ENCODE measurements around the gene NTHL1. TPM values are rescaled to one million over a fixed set of nuclear protein-coding genes. Genes with fewer than 3 reads are reported as not detected.

NTHL1 gene
- total and polyA plus RNA-seq, 2 of the 13 experiments (the other 11 are each of a cell fraction or from before 2014, with no cell fraction given), result 47.5 to 64.9 TPM

DNA sequence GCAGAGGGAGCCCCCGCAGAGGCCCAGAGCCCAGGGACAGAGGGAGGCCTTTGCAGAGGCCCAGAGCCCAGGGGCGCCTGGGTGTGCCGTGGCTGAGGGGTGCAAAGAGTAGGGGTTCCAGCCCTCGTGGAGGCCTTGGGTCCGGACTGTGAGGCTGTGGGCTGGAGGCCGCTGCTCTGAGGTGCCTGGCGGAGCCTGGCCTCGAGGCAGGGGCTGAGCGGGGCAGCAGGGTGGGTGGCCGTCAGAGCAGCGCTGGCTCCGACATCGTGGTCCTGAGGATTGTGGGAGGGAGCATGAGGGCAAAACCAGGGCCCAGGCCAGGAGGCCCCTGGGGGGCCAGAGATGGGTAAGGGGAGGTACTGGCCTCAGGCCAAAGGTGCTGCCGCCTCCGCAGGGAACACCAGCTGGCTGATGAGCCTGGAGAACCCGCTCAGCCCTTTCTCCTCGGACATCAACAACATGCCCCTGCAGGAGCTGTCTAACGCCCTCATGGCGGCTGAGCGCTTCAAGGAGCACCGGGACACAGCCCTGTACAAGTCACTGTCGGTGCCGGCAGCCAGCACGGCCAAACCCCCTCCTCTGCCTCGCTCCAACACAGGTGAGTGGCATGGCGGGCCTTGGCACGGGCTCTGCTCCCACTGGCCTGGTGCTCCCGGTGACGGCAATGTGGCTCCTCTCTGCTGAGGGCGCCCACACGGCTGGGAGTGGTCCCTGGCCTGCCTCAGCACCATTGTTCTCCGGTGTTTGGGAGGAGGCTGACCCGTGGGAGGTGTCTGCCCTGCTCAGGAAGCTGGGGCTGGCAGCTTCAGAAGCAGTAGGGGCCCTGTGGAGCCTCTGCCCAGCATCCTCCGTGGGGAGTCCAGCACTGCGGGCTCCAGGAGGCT, 33.8 kb upstream of the NTHL1 start:
- ATAC-seq (no peak), FAIRE-seq (no peak), DNase-seq (ENCODE audit: low spot score) (no peak)
- no TSS peak for BruUV-seq (replicated peaks)
- Histone ChIP-seq H3K79me2 (ENCODE audit: insufficient read depth, low read length) (no peaks in the 10 kb centered on the region), H2AFZ (ENCODE audit: low read length) (no peak overlapping the region), H3K4me3 (replicated peaks in 1 of 3; ENCODE audit: insufficient read depth in 1 of 3, low read depth in 2 of 3, low read length in 3 of 3) (no peak overlapping the region), H3K27ac (ENCODE audit: extremely low read length, insufficient read depth, low read length) (no peak overlapping the region), H4K20me1 (ENCODE audit: insufficient read depth, low read length) (no peaks in the 10 kb centered on the region), H3K4me1 (ENCODE audit: insufficient read depth, low read length) (no peaks in the 10 kb centered on the region), H3K9me3 (ENCODE audit: low read length) (no peaks in the 10 kb centered on the region), H3K27me3 (ENCODE audit: control insufficient read depth in 1 of 2, insufficient read depth in 2 of 2, low read length in 2 of 2) (no peaks in the 10 kb centered on the region), H3K36me3 (replicated peaks in 1 of 2; ENCODE audit: control insufficient read depth in 1 of 2, insufficient read depth in 2 of 2, low read length in 2 of 2) (peaks cover 12 to 17% of the 10 kb centered on the region in 2 experiments; a peak in 2 of 5 replicates), H3K9ac (ENCODE audit: insufficient read depth, low read depth, low read length) (no peak overlapping the region), H3K4me2 (ENCODE audit: low read depth, low read length) (no peak overlapping the region)
- ChIA-PET CTCF (ENCODE audit: low intra/inter-chr PET ratio, low total read pairs) (no interaction called here), POLR2A (no interaction called here)
- in situ Hi-C loops (cut with HindIII; ENCODE audit: extremely low pct_ligation_motif_present, low pct_unique_long_range_greater_than_20kb) (loop anchor here (10.0 kb wide), 1 partner anchor 63 kb away; the partner anchor contains the start of gene RAB26), intact Hi-C loops (cut with micrococcal nuclease; ENCODE audit: unreplicated experiment) (no loop called here)
- peak; percentile 8 for TF ChIP-seq AGO2 (optimal IDR thresholded peaks at IDR 0.05; ENCODE audit: low read depth, low read length)
- no peak for TF ChIP-seq SOX13 (IDR thresholded peaks at IDR 0.05)
- no peak for TF ChIP-seq SOX13 (CRISPR knock-in tag; conservative IDR thresholded peaks at IDR 0.05 in 1 of 2, IDR thresholded peaks at IDR 0.05 in 1 of 2)
- TF ChIP-seq CBX2 (IDR thresholded peaks at IDR 0.05; ENCODE audit: low read depth, low read length), result no peak
- no peak for TF ChIP-seq CBX2 (CRISPR knock-in tag; IDR thresholded peaks at IDR 0.05; ENCODE audit: low read depth)
- TF ChIP-seq ZNF33A (CRISPR knock-in tag; IDR thresholded peaks at IDR 0.05; ENCODE audit: borderline replicate concordance), result no peak
- TF ChIP-seq, protein P1, sequence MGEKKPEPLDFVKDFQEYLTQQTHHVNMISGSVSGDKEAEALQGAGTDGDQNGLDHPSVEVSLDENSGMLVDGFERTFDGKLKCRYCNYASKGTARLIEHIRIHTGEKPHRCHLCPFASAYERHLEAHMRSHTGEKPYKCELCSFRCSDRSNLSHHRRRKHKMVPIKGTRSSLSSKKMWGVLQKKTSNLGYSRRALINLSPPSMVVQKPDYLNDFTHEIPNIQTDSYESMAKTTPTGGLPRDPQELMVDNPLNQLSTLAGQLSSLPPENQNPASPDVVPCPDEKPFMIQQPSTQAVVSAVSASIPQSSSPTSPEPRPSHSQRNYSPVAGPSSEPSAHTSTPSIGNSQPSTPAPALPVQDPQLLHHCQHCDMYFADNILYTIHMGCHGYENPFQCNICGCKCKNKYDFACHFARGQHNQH (CRISPR knock-in tag; IDR thresholded peaks at IDR 0.05), result no peak
- 97% methylated on average over 13 of the region's 35 CpGs for WGBS (ENCODE audit: low lambda C conversion rate)
